Inferior parietal cortex (tissue), 1 donor: ENCODE measurements around the gene ZNF281.
A peak's percentile ranks its signal among the peaks of the same experiment; 100 is the strongest.
"Not testable (repeated sequence)": the region's sequence is repeated elsewhere in the genome, so short reads cannot be mapped to it uniquely, and the experiment has no call there.

Experiments used
- DNase-seq: peaks from one replicate; pipeline ENCODE4 v3.0.0-alpha.2; 2016; ENCODE audit errors: extremely low spot score

Gene ZNF281

DNA sequence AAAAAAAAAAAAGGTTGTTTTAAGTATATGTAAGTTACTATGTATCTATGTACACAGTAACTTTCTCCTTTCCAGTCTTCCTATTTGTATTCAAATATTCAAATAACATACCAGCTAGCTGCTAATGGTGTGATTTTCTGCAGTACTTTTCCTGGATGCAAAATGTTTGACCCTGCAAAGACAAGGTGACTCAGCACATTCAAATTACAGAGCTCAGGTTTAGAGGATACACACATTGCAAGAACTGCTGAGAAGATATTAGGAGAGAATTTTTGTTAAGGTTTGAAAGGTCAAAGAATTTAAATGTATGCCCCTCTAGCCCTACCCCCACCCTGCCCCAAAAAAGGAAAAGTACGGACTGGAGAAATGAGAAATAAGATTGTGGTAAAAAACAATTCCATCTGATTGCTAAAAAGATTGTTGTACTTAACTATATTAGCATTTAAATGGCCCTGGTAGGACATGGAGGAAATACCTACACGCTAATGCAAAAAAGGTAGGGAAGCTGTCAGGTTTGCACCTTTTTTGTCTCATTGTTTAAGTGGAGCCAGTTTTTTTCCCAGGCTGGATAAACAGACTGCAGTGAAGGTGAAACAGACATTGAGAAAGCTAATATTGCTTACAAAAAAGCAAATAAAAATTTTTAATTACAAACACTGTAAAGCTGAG lies 45.6 kb downstream of the ZNF281 start:
- no peak for DNase-seq

DNA sequence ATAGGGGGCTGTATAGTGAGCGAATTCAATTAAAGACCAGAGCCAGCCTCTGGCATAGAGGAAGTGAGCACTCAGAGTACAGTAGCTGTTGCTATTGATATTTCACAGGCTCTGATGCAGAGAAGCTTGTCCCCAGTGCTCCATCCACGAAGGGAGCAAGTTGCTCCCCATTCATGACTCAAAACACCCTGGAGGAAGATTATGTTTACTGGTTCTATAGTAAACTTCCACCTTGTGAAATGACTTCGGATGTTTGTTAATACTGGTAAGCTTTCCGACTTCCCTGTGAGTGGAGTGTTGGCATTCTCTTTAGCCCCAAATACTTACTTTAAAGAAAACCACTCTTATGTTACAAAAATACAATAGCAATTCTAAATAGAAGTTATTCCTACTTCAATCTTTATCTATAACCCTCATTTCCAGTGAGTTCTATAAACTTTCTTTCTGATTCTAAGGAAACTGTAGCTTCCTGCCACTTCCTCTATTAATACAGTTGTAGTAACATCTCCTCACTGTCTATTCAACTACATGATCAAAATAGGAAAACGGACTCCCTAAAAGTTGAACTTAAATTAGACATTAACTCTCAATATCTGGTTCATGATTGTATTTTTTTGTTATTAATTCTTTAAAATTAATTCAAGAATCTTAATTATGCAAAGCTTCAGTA lies 46.4 kb downstream of the ZNF281 start:
- DNase-seq: no peak

DNA sequence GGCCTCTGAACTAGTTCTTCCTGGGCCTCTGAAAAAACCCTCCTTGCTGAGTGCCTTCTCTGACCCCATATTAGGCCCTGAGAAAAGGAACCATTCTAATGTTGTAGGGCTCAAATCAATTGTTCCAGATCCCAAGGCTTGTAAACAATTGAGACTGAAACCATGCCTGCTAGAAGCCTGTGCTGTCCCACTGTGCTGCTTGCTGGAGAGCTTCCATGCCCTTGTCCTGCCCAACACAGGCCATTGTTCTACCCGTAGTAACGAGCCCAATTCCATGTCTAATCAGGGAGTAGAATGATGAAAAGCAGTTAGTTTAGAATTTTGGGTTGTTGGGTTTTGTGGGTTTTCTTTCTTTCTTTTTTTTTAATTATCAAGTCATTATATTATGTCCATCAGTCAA lies 47.4 kb downstream of the ZNF281 start:
- DNase-seq: peak; percentile 55

DNA sequence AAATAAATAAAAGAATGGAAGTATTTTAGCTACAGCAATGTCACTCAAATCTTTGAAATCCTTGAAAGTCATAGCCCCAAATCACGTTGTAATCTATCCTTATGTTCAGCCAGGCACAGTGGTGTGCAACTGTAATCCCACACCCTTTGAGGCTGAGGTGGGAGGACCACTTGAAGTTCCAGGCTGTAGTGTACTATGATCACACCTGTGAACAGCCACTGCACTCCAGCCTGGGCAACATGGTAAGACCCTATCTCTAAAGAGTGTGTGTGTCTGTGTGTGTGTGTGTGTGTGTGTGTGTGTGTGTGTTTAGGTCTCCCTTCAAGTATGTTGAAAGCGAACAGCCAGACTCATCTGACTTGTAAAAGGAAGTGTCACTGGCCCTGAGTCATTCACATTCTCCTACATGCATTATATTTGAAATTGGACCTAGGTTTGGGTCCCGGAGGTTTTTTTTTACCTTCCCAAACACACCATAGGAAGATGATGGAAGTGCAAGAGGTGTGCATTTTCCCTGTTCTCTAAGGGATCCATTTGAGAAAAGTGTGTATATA lies 50.1 kb downstream of the ZNF281 start:
- DNase-seq: no peak

DNA sequence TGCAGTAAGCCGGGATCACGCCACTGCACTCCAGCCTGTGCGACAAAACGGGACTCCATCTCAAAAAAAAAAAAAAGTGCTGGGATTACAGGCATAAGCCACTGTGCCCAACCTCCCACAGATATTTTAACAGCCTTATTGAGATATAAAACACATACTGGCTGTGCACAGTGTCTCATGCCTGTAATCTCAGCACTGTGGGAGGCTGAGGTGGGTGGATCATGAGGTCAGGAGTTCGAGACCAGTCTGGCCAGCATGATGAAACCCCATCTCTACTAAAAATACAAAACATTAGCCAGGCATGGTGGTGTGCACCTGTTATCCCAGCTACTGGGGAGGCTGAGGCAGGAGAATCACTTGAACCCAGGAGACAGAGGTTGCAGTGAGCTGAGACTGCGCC lies 51.9 kb downstream of the ZNF281 start:
- not testable (repeated sequence) for DNase-seq

DNA sequence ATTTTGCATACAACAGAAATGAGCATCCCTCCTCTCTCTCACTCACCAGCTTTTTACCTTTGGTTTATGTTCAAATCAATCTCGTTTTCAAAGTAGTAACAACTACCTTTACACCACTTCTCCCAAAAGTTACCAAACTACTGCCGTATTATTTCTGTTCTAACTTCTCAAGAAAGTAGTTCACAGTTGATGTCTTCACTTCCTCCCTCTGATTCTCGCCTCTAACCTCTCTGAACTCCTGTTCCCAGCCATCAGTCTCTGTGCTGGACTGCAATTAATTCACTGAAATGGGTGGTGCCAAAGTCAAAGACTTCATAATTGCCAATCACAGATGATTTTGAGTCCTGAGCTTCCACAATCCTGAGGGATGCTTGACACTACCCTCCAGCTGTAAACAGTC lies 54.0 kb downstream of the ZNF281 start:
- no peak for DNase-seq
